AG04450 (cell line): ENCODE results near the gene SECTM1. TPM values are rescaled to one million over a fixed set of nuclear protein-coding genes. Genes with fewer than 3 reads are reported as not detected.

Experiments
- CTCF ChIA-PET: fragments of 300-600, 350-600 bp; formaldehyde crosslinking; extraction: SDS; loops from one replicate; lab custom pipeline; 2022; ENCODE audit warnings: antibody characterized with exemption, inconsistent platforms; lab: Charles Lee
- POLR2A ChIA-PET: fragments of 350-600 bp; formaldehyde crosslinking; extraction: SDS; loops from one replicate; lab custom pipeline; 2021; ENCODE audit warnings: antibody characterized with exemption, inconsistent platforms; lab: Yijun Ruan, JAX
- DNase-seq: peaks from one replicate; pipeline ENCODE4 v3.0.0-alpha.2; 2011; ENCODE audit warnings: low read depth, low spot score
- H3K27ac ChIP-seq: one replicate; pipeline ENCODE4 v1.5.1; 2012; ENCODE audit warnings: low read depth, low read length, control low read depth
- H3K27me3 ChIP-seq: one replicate; pipeline ENCODE4 v1.6.0; 2012; ENCODE audit warnings: low read length; ENCODE audit not compliant: control insufficient read depth, insufficient read depth
- H3K4me3 ChIP-seq: 2 replicates; pipeline ENCODE4 v1.5.1; 2011; ENCODE audit warnings: mild to moderate bottlenecking, low read depth, low read length, control low read depth
- H3K9me3 ChIP-seq: 2 replicates; pipeline ENCODE4 v1.5.1; 2012; ENCODE audit warnings: low read length; ENCODE audit not compliant: control insufficient read depth, insufficient read depth
- CTCF ChIP-seq: IDR thresholded peaks from 2 replicates; pipeline ENCODE4 v1.5.1; 2011; ENCODE audit warnings: low read depth, low read length, control low read depth, inconsistent platforms
- polyA plus RNA-seq: library from polyadenylated mRNA; depleted of rRNA; stranded (reverse); fragments of >200 nt; gene quantifications from 2 replicates; pipeline ENCODE4 v1.2.3, GENCODE V29; 2011

The SECTM1 gene
- polyA plus RNA-seq, 1 experiment: 8.0 TPM

- H3K9me3 ChIP-seq: peaks cover 4% of the 10 kb centered on the region; the same call in 1 of the 2 replicates
- ChIA-PET POLR2A (no interaction called here), CTCF (no interaction called here)
- H3K4me3 ChIP-seq: peak within 1 kb of the TSS; percentile 40
- no peak for TF ChIP-seq CTCF
- no peak for DNase-seq
- H3K27me3 ChIP-seq: peaks cover 61% of the 10 kb centered on the region
- H3K27ac ChIP-seq: no peak within 1 kb of the TSS
Observed at GRCh38 chr17:82371333-82372248, 38.0 kb upstream of the SECTM1 start, which contains the start of gene UTS2R. Gene UTS2R (plus strand): TSS chr17:82371765. CDS start chr17:82374325, 2,560 bp downstream.

GRCh38 chr17:82370471-82371332 is 37.1 kb upstream of the SECTM1 start:
- no peak for TF ChIP-seq CTCF
- no peak for DNase-seq
- H3K27me3 ChIP-seq: peaks cover 64% of the 10 kb centered on the region

GRCh38 chr17:82369211-82369610 is 35.6 kb upstream of the SECTM1 start:
- no peak overlapping the region for H3K4me3 ChIP-seq
- peaks cover 63% of the 10 kb centered on the region for H3K27me3 ChIP-seq
- CTCF ChIA-PET: no interaction called here
- no peak for DNase-seq
- POLR2A ChIA-PET: no interaction called here
- peaks cover 4% of the 10 kb centered on the region; the same call in 1 of the 2 replicates for H3K9me3 ChIP-seq
- TF ChIP-seq CTCF: no peak
- H3K27ac ChIP-seq: no peak overlapping the region

More at GRCh38 chr17:82370471-82371332, 37.1 kb upstream of the SECTM1 start:
- H3K9me3 ChIP-seq: peaks cover 4% of the 10 kb centered on the region; the same call in 1 of the 2 replicates
- CTCF ChIA-PET: interaction anchor here (0.6 to 1.0 kb wide), 2 partner anchors 76 to 123 kb away, joined by 3 to 4 read pairs; no protein-coding TSS in a partner anchor
- peak overlapping the region; percentile 40 for H3K4me3 ChIP-seq
- POLR2A ChIA-PET: no interaction called here
- H3K27ac ChIP-seq: no peak overlapping the region

- Histone ChIP-seq H3K27ac (no peak overlapping the region), H3K4me3 (no peak overlapping the region), H3K9me3 (peaks cover 4% of the 10 kb centered on the region; the same call in 1 of the 2 replicates), H3K27me3 (peaks cover 57% of the 10 kb centered on the region)
- no peak for TF ChIP-seq CTCF
- ChIA-PET POLR2A (no interaction called here), CTCF (no interaction called here)
- DNase-seq: no peak
Observed at GRCh38 chr17:82367724-82368524, 34.4 kb upstream of the SECTM1 start.
